SK-N-SH (cell line): Measurements from ENCODE around the gene POP7. TPM values are rescaled to one million over a fixed set of nuclear protein-coding genes. Genes with fewer than 3 reads are reported as not detected.

Experiments
- CTCF ChIA-PET: fragments of 300-600, 350-600 bp; formaldehyde crosslinking; extraction: SDS; loops from one replicate; lab custom pipeline; 2021; lab: Yijun Ruan, JAX
- POLR2A ChIA-PET: fragments of 350-600 bp; sonication (Branson Sonifier 250); formaldehyde crosslinking; extraction: SDS; loops from one replicate; lab custom pipeline; 2020; ENCODE audit warnings: antibody characterized with exemption, inconsistent platforms; lab: Yijun Ruan, JAX
- DNase-seq: peaks from one replicate; pipeline ENCODE4 v3.0.0; 2012
- H2AFZ ChIP-seq: fragments of 200-600 bp; sonication (generic); 2 replicates; pipeline ENCODE4 v1.8.1; 2016; ENCODE audit warnings: antibody characterized with exemption, mild to moderate bottlenecking, low read depth
- H3F3A ChIP-seq: fragments of 200-600 bp; sonication (generic); replicated peaks from 2 replicates; pipeline ENCODE3; 2016; ENCODE audit warnings: antibody characterized with exemption, mild to moderate bottlenecking; ENCODE audit not compliant: insufficient read depth
- H3K27ac ChIP-seq, 2 experiments: fragments of 200-500 bp in 1 of 2; fragments of 200-600 bp in 1 of 2; sonication (Bioruptor generic) in 1 of 2; sonication (generic), shearing (Covaris generic) in 1 of 2; 2 replicates each; pipeline versions ENCODE4 v1.5.1 to v1.6.1; 2014 to 2016; ENCODE audit warnings: low read depth in 2 of 2, inconsistent platforms in 1 of 2, low read length in 1 of 2, mild to moderate bottlenecking in 1 of 2, mixed read lengths in 1 of 2
- H3K27me3 ChIP-seq: fragments of 200-600 bp; sonication (generic), shearing (Covaris generic); 2 replicates; pipeline ENCODE4 v1.6.1; 2016; ENCODE audit warnings: mixed run types; ENCODE audit not compliant: insufficient read depth
- H3K36me3 ChIP-seq, 2 experiments: fragments of 200-500 bp in 1 of 2; fragments of 200-600 bp in 1 of 2; sonication (Bioruptor generic) in 1 of 2; sonication (generic) in 1 of 2; replicated peaks in 1 of 2; 2 replicates each; pipeline versions ENCODE3 to v1.5.1; 2014 to 2016; ENCODE audit warnings: low read length in 1 of 2, mild to moderate bottlenecking in 1 of 2; ENCODE audit not compliant: insufficient read depth in 2 of 2, control insufficient read depth in 1 of 2
- H3K4me1 ChIP-seq, 2 experiments: fragments of 200-500 bp in 1 of 2; fragments of 200-600 bp in 1 of 2; sonication (Bioruptor generic) in 1 of 2; sonication (generic), shearing (Covaris generic) in 1 of 2; 2 replicates each; pipeline versions ENCODE4 v1.5.1 to v1.6.1; 2014 to 2016; ENCODE audit warnings: low read depth in 1 of 2, low read length in 1 of 2, mixed run types in 1 of 2; ENCODE audit not compliant: insufficient read depth in 2 of 2, control insufficient read depth in 1 of 2
- H3K4me2 ChIP-seq: fragments of 200-600 bp; sonication (generic), shearing (Covaris generic); 2 replicates; pipeline ENCODE4 v1.6.1; 2017; ENCODE audit warnings: mixed run types
- H3K4me3 ChIP-seq, 2 experiments: fragments of 200-500 bp in 1 of 2; fragments of 200-600 bp in 1 of 2; sonication (Bioruptor generic) in 1 of 2; sonication (generic), shearing (Covaris generic) in 1 of 2; 2 replicates each; pipeline versions ENCODE4 v1.5.1 to v1.8.1; 2014 to 2016; ENCODE audit warnings: low read depth in 2 of 2, inconsistent platforms in 1 of 2, low read length in 1 of 2, mild to moderate bottlenecking in 1 of 2, mixed read lengths in 1 of 2, moderate library complexity in 1 of 2
- H3K79me2 ChIP-seq: fragments of 200-600 bp; sonication (generic); 2 replicates; pipeline ENCODE4 v1.8.1; 2017; ENCODE audit warnings: mild to moderate bottlenecking; ENCODE audit not compliant: insufficient read depth
- H3K9ac ChIP-seq: fragments of 200-600 bp; sonication (generic); 2 replicates; pipeline ENCODE4 v1.6.1; 2017; ENCODE audit warnings: mixed run types
- H3K9me2 ChIP-seq: fragments of 200-600 bp; sonication (generic); 2 replicates; pipeline ENCODE4 v1.6.1; 2017; ENCODE audit warnings: mixed run types
- H3K9me3 ChIP-seq: fragments of 200-600 bp; sonication (generic); 2 replicates; pipeline ENCODE4 v1.6.1; 2017; ENCODE audit warnings: mixed run types, mild to moderate bottlenecking, moderate library complexity
- H4K20me1 ChIP-seq: fragments of 200-600 bp; sonication (generic); 2 replicates; pipeline ENCODE4 v1.6.1; 2017; ENCODE audit warnings: mild to moderate bottlenecking, mixed run types; ENCODE audit not compliant: insufficient read depth
- CHD2 ChIP-seq: fragments of 150-350 bp; IDR thresholded peaks from 2 replicates; pipeline ENCODE4 v1.6.1; 2018; ENCODE audit warnings: low read length; ENCODE audit not compliant: partially characterized antibody
- EP300 ChIP-seq, 2 experiments: IDR thresholded peaks; 2 replicates each; pipeline versions ENCODE4 v1.4.0 to v1.6.1; 2012; ENCODE audit warnings: borderline replicate concordance in 1 of 2, low read depth in 1 of 2, low read length in 1 of 2
- FOSL2 ChIP-seq: IDR thresholded peaks from 2 replicates; pipeline ENCODE4 v1.4.0; 2012; ENCODE audit warnings: low read depth, mild to moderate bottlenecking, moderate library complexity, borderline replicate concordance
- FOXJ3 ChIP-seq: sonication (generic); formaldehyde crosslinking; IDR thresholded peaks from 2 replicates; pipeline ENCODE4 v1.5.1; 2020; ENCODE audit warnings: mild to moderate bottlenecking, missing genetic modification reagents
- GABPA ChIP-seq: IDR thresholded peaks from 2 replicates; pipeline ENCODE4 v1.4.0; 2012; ENCODE audit warnings: low read depth, mild to moderate bottlenecking
- JUND ChIP-seq: IDR thresholded peaks from 2 replicates; pipeline ENCODE4 v1.4.0; 2012
- MEF2A ChIP-seq: IDR thresholded peaks from 2 replicates; pipeline ENCODE4 v1.4.0; 2012; ENCODE audit warnings: low read depth, borderline replicate concordance
- MXI1 ChIP-seq: IDR thresholded peaks from 2 replicates; pipeline ENCODE4 v1.6.1; 2012; ENCODE audit warnings: mild to moderate bottlenecking, low read depth, low read length, improper control_type of control experiment
- NFIC ChIP-seq: IDR thresholded peaks from 2 replicates; pipeline ENCODE4 v1.4.0; 2012; ENCODE audit warnings: borderline replicate concordance
- RAD21 ChIP-seq: IDR thresholded peaks from 2 replicates; pipeline ENCODE4 v1.6.1; 2012; ENCODE audit warnings: mild to moderate bottlenecking, low read length
- RCOR1 ChIP-seq: fragments of 150-350 bp; IDR thresholded peaks from 2 replicates; pipeline ENCODE4 v1.6.1; 2017; ENCODE audit warnings: antibody characterized with exemption, low read length
- RXRA ChIP-seq: IDR thresholded peaks from 2 replicates; pipeline ENCODE4 v1.4.0; 2012; ENCODE audit warnings: low read depth, mild to moderate bottlenecking, borderline replicate concordance
- SIN3A ChIP-seq: IDR thresholded peaks from 2 replicates; pipeline ENCODE4 v1.6.1; 2012; ENCODE audit warnings: low read depth, mild to moderate bottlenecking, low read length, moderate library complexity, borderline replicate concordance
- SMC3 ChIP-seq: IDR thresholded peaks from 2 replicates; pipeline ENCODE4 v1.6.1; 2012; ENCODE audit warnings: low read depth, low read length, improper control_type of control experiment
- TAF1 ChIP-seq: IDR thresholded peaks from 2 replicates; pipeline ENCODE4 v1.6.1; 2012; ENCODE audit warnings: low read depth, mild to moderate bottlenecking, low read length, moderate library complexity, borderline replicate concordance
- TCF12 ChIP-seq: IDR thresholded peaks from 2 replicates; pipeline ENCODE4 v1.4.0; 2012
- TEAD4 ChIP-seq: IDR thresholded peaks from 2 replicates; pipeline ENCODE4 v1.4.0; 2012; ENCODE audit warnings: mild to moderate bottlenecking, borderline replicate concordance; ENCODE audit not compliant: insufficient read depth
- YY1 ChIP-seq: IDR thresholded peaks from 2 replicates; pipeline ENCODE4 v1.4.0; 2012; ENCODE audit warnings: low read depth, mild to moderate bottlenecking
- WGBS: methylation state at CpG from one replicate; pipeline ENCODE4 v1.1.6; 2017; ENCODE audit warnings: low lambda C conversion rate; 5-methylcytosine and 5-hydroxymethylcytosine counted together
- polyA plus RNA-seq, 3 experiments: library from polyadenylated mRNA; depleted of rRNA; stranded (reverse); fragments of >200 nt; gene quantifications; 2 replicates each; pipeline ENCODE4 v1.2.3, GENCODE V29; 2012
- TF ChIP-seq, protein P1 (sequence below): fragments of 150-350 bp; IDR thresholded peaks from 2 replicates; pipeline ENCODE4 v1.6.1; 2017; ENCODE audit warnings: antibody characterized with exemption, low read length, low read depth, borderline replicate concordance
- TF ChIP-seq, protein P2 (sequence below): fragments of 150-350 bp; IDR thresholded peaks from 2 replicates; pipeline ENCODE4 v1.6.1; 2016; ENCODE audit warnings: mild to moderate bottlenecking, low read depth, low read length
- TF ChIP-seq, protein P3 (sequence below): IDR thresholded peaks from 2 replicates; pipeline ENCODE4 v1.6.1; 2012; ENCODE audit warnings: mild to moderate bottlenecking, low read depth, low read length, moderate library complexity

POP7 gene
- polyA plus RNA-seq, 1 of the 3 experiments (the other 2 are of a cell fraction) = 81.8 TPM

DNA sequence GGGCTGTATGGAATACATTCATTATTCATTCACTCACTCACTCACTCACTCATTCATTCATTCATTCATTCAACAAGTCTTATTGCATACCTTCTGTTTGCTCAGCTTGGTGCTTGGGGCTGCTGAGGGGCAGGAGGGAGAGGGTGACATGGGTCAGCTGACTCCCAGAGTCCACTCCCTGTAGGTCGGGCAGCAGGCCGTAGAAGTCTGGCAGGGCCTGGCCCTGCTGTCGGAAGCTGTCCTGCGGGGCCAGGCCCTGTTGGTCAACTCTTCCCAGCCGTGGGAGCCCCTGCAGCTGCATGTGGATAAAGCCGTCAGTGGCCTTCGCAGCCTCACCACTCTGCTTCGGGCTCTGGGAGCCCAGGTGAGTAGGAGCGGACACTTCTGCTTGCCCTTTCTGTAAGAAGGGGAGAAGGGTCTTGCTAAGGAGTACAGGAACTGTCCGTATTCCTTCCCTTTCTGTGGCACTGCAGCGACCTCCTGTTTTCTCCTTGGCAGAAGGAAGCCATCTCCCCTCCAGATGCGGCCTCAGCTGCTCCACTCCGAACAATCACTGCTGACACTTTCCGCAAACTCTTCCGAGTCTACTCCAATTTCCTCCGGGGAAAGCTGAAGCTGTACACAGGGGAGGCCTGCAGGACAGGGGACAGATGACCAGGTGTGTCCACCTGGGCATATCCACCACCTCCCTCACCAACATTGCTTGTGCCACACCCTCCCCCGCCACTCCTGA lies 16.7 kb downstream of the POP7 start:
- no peaks in the 10 kb centered on the region for H3K36me3 ChIP-seq
- H3K4me1 ChIP-seq = peaks cover 0 to 3% of the 10 kb centered on the region in 2 experiments; a peak in 1 of 4 replicates
- no peaks in the 10 kb centered on the region for H3K9me3 ChIP-seq
- H3K27ac ChIP-seq = no peak overlapping the region
- H3K4me2 ChIP-seq = no peak overlapping the region
- H4K20me1 ChIP-seq = no peaks in the 10 kb centered on the region
- no peaks in the 10 kb centered on the region for H3K79me2 ChIP-seq
- H3F3A ChIP-seq = peaks cover 8% of the 10 kb centered on the region
- WGBS = 76% methylated on average over 15 of the region's 17 CpGs
- DNase-seq = peak; percentile 14
- H3K9ac ChIP-seq = no peak overlapping the region
- POLR2A ChIA-PET = interaction anchor here (0.9 kb wide), 1 partner anchor 17 kb away, joined by 3 read pairs; the partner anchor contains the start of gene POP7
- H3K4me3 ChIP-seq = no peak overlapping the region
- CTCF ChIA-PET = interaction anchor here (0.9 to 13.0 kb wide), 11 partner anchors 10 to 159 kb away, joined by 3 to 344 read pairs (median 5); partner anchors contain the start of genes EPHB4, POP7, SLC12A9 and ZAN
- H3K27me3 ChIP-seq = peaks cover 28% of the 10 kb centered on the region
- H3K9me2 ChIP-seq = no peaks in the 10 kb centered on the region
- TF ChIP-seq GABPA (no peak), YY1 (no peak), RCOR1 (no peak), TAF1 (no peak), RXRA (no peak), CHD2 (no peak), EP300 (IDR thresholded peaks at IDR 0.05; ENCODE audit: borderline replicate concordance in 1 of 2, low read depth in 1 of 2, low read length in 1 of 2) (no peak), NFIC (no peak), SIN3A (no peak), MXI1 (no peak), FOSL2 (no peak)
- TF ChIP-seq, protein P1, sequence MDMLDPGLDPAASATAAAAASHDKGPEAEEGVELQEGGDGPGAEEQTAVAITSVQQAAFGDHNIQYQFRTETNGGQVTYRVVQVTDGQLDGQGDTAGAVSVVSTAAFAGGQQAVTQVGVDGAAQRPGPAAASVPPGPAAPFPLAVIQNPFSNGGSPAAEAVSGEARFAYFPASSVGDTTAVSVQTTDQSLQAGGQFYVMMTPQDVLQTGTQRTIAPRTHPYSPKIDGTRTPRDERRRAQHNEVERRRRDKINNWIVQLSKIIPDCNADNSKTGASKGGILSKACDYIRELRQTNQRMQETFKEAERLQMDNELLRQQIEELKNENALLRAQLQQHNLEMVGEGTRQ = no peak
- TF ChIP-seq, protein P2, sequence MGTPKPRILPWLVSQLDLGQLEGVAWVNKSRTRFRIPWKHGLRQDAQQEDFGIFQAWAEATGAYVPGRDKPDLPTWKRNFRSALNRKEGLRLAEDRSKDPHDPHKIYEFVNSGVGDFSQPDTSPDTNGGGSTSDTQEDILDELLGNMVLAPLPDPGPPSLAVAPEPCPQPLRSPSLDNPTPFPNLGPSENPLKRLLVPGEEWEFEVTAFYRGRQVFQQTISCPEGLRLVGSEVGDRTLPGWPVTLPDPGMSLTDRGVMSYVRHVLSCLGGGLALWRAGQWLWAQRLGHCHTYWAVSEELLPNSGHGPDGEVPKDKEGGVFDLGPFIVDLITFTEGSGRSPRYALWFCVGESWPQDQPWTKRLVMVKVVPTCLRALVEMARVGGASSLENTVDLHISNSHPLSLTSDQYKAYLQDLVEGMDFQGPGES = no peak
- H2AFZ ChIP-seq = no peak overlapping the region

DNA sequence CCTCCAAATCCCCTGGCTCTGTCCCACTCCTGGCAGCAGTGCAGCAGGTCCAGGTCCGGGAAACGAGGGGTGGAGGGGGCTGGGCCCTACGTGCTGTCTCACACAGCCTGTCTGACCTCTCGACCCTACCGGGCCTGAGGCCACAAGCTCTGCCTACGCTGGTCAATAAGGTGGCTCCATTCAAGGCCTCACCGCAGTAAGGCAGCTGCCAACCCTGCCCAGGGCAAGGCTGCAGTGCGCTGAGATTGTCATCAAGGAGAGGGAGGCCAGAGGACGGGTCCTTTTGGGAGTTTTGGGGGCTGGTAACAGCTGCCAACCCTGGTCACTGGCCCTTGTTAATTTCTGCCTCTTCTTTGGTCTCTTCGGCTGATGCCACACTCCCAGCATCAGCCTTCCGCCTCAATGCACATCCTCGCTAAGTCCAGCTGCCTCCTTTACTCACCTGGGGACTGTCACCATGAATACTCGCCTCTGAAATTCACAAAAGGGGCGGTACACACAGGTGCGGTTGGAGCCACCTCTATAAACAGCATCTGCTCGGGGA lies 17.9 kb downstream of the POP7 start:
- 72% methylated on average over 16 of the region's 16 CpGs for WGBS
- Histone ChIP-seq H4K20me1 (no peaks in the 10 kb centered on the region), H3K9me2 (no peaks in the 10 kb centered on the region), H3K4me1 (peaks cover 0 to 3% of the 10 kb centered on the region in 2 experiments; a peak in 1 of 4 replicates), H3K4me2 (no peak overlapping the region), H3K27ac (no peak overlapping the region), H3K36me3 (no peaks in the 10 kb centered on the region), H3K27me3 (peaks cover 28% of the 10 kb centered on the region), H3K9me3 (no peaks in the 10 kb centered on the region), H3K9ac (no peak overlapping the region), H3K79me2 (no peaks in the 10 kb centered on the region), H2AFZ (no peak overlapping the region), H3K4me3 (no peak overlapping the region), H3F3A (peaks cover 8% of the 10 kb centered on the region)
- DNase-seq = no peak
- ChIA-PET POLR2A (no interaction called here), CTCF (interaction anchor here (0.9 to 13.0 kb wide), 9 partner anchors 9 to 158 kb away, joined by 3 to 344 read pairs (median 23); partner anchors contain the start of genes EPHB4, MOSPD3, POP7 and SLC12A9)
- TF ChIP-seq RXRA (no peak), JUND (no peak), SMC3 (no peak), TEAD4 (no peak), CHD2 (no peak), TCF12 (no peak), MXI1 (no peak), FOSL2 (no peak), MEF2A (no peak), FOXJ3 (no peak), RAD21 (no peak)
- TF ChIP-seq, protein P3, sequence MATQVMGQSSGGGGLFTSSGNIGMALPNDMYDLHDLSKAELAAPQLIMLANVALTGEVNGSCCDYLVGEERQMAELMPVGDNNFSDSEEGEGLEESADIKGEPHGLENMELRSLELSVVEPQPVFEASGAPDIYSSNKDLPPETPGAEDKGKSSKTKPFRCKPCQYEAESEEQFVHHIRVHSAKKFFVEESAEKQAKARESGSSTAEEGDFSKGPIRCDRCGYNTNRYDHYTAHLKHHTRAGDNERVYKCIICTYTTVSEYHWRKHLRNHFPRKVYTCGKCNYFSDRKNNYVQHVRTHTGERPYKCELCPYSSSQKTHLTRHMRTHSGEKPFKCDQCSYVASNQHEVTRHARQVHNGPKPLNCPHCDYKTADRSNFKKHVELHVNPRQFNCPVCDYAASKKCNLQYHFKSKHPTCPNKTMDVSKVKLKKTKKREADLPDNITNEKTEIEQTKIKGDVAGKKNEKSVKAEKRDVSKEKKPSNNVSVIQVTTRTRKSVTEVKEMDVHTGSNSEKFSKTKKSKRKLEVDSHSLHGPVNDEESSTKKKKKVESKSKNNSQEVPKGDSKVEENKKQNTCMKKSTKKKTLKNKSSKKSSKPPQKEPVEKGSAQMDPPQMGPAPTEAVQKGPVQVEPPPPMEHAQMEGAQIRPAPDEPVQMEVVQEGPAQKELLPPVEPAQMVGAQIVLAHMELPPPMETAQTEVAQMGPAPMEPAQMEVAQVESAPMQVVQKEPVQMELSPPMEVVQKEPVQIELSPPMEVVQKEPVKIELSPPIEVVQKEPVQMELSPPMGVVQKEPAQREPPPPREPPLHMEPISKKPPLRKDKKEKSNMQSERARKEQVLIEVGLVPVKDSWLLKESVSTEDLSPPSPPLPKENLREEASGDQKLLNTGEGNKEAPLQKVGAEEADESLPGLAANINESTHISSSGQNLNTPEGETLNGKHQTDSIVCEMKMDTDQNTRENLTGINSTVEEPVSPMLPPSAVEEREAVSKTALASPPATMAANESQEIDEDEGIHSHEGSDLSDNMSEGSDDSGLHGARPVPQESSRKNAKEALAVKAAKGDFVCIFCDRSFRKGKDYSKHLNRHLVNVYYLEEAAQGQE = no peak
